Muscle of leg (tissue), 11 donors: Measurements from ENCODE around the gene PDE2A. TPM values are rescaled to one million over a fixed set of nuclear protein-coding genes. Genes with fewer than 3 reads are reported as not detected.
A peak's percentile ranks its signal among the peaks of the same experiment; 100 is the strongest.
"Not testable (repeated sequence)": the region's sequence is repeated elsewhere in the genome, so short reads cannot be mapped to it uniquely, and the experiment has no call there.

Experiments used
- DNase-seq: peaks from one replicate; pipeline ENCODE4 v3.0.0; 2013
- H3K27ac ChIP-seq: one replicate; pipeline ENCODE4 v1.5.1; 2013; ENCODE audit warnings: mild to moderate bottlenecking, low read length, control low read depth
- H3K27me3 ChIP-seq: one replicate; pipeline ENCODE4 v1.6.1; 2013; ENCODE audit warnings: low read length; ENCODE audit not compliant: control insufficient read depth, insufficient read depth
- H3K36me3 ChIP-seq: one replicate; pipeline ENCODE4 v1.6.1; 2013; ENCODE audit warnings: low read length; ENCODE audit not compliant: control insufficient read depth, insufficient read depth
- H3K4me1 ChIP-seq: one replicate; pipeline ENCODE4 v1.6.1; 2013; ENCODE audit warnings: low read length; ENCODE audit not compliant: control insufficient read depth, insufficient read depth
- H3K4me3 ChIP-seq: one replicate; pipeline ENCODE4 v1.5.1; 2013; ENCODE audit warnings: low read length, control low read depth
- H3K9me3 ChIP-seq: replicated peaks from 2 replicates; pipeline ENCODE4 v1.6.1; 2013; ENCODE audit warnings: low read depth, low read length; ENCODE audit not compliant: control insufficient read depth
- WGBS: methylation state at CpG from one replicate; pipeline ENCODE4 v1.1.5; 2013; ENCODE audit warnings: missing lambda C conversion rate; ENCODE audit not compliant: insufficient coverage; 5-methylcytosine and 5-hydroxymethylcytosine counted together
- polyA plus RNA-seq, 8 donors: library from polyadenylated mRNA; unstranded; fragments of 120-200 nt; gene quantifications; one replicate each; pipeline versions ENCODE4 v1.2.1 to v1.2.3, GENCODE V29; 2013; ENCODE audit warnings: inconsistent platforms in 1 of 8, low replicate concordance in 1 of 8; ENCODE audit not compliant: insufficient read length in 8 of 8, insufficient read depth in 1 of 8
- total RNA-seq: library from RNA; stranded (reverse); fragments of 120-200 nt; gene quantifications from one replicate; pipeline ENCODE4 v1.2.4, GENCODE V29; 2013

The PDE2A gene
- total and polyA plus RNA-seq, 9 donors, result 10.7 to 18.2 (median 14.8) TPM

GRCh38 chr11:72556433-72556832 is 117.8 kb downstream of the PDE2A start:
- Histone ChIP-seq H3K4me3 (no peak overlapping the region), H3K36me3 (no peaks in the 10 kb centered on the region), H3K27me3 (no peaks in the 10 kb centered on the region), H3K9me3 (no peaks in the 10 kb centered on the region), H3K4me1 (peaks cover 14% of the 10 kb centered on the region), H3K27ac (no peak overlapping the region)
- no peak for DNase-seq
- 46% methylated on average over 4 of the region's 5 CpGs for WGBS

- H3K4me1 ChIP-seq, result peaks cover 20% of the 10 kb centered on the region
- not testable (repeated sequence) for H3K27ac ChIP-seq, H3K4me3 ChIP-seq, H3K36me3 ChIP-seq, DNase-seq, H3K9me3 ChIP-seq, H3K27me3 ChIP-seq
- WGBS, result 88% methylated on average over 1 of the region's 3 CpGs
Observed at GRCh38 chr11:72555014-72555522, 119.2 kb downstream of the PDE2A start.

GRCh38 chr11:72553706-72554105 is 120.5 kb downstream of the PDE2A start:
- Histone ChIP-seq H3K27ac (no peak overlapping the region), H3K4me1 (peaks cover 20% of the 10 kb centered on the region), H3K9me3 (no peaks in the 10 kb centered on the region), H3K4me3 (no peak overlapping the region), H3K27me3 (no peaks in the 10 kb centered on the region), H3K36me3 (no peaks in the 10 kb centered on the region)
- DNase-seq, result no peak
- WGBS, result 74% methylated on average over 3 of the region's 3 CpGs

GRCh38 chr11:72552399-72552910 is 121.8 kb downstream of the PDE2A start:
- no peak overlapping the region for H3K4me3 ChIP-seq
- 57% methylated on average over 1 of the region's 3 CpGs for WGBS
- peak overlapping the region; percentile 43 for H3K27ac ChIP-seq
- peaks cover 29% of the 10 kb centered on the region for H3K4me1 ChIP-seq
- peak; percentile 40 for DNase-seq
- no peaks in the 10 kb centered on the region for H3K27me3 ChIP-seq
- no peaks in the 10 kb centered on the region for H3K36me3 ChIP-seq
- H3K9me3 ChIP-seq, result no peaks in the 10 kb centered on the region

GRCh38 chr11:72551571-72551970 is 122.7 kb downstream of the PDE2A start:
- 88% methylated on average over 3 of the region's 5 CpGs for WGBS
- Histone ChIP-seq H3K36me3 (no peaks in the 10 kb centered on the region), H3K4me3 (no peak overlapping the region), H3K27ac (no peak overlapping the region), H3K4me1 (peaks cover 33% of the 10 kb centered on the region), H3K9me3 (no peaks in the 10 kb centered on the region), H3K27me3 (no peaks in the 10 kb centered on the region)
- no peak for DNase-seq

GRCh38 chr11:72548463-72548862 is 125.8 kb downstream of the PDE2A start:
- no peaks in the 10 kb centered on the region for H3K36me3 ChIP-seq
- DNase-seq, result peak; percentile 73
- 59% methylated on average over 2 of the region's 6 CpGs for WGBS
- no peak overlapping the region for H3K4me3 ChIP-seq
- no peaks in the 10 kb centered on the region for H3K9me3 ChIP-seq
- H3K27me3 ChIP-seq, result no peaks in the 10 kb centered on the region
- peaks cover 34% of the 10 kb centered on the region for H3K4me1 ChIP-seq
- H3K27ac ChIP-seq, result peak overlapping the region; percentile 63

GRCh38 chr11:72546866-72547265 is 127.4 kb downstream of the PDE2A start:
- Histone ChIP-seq H3K9me3 (no peaks in the 10 kb centered on the region), H3K27me3 (no peaks in the 10 kb centered on the region), H3K36me3 (no peaks in the 10 kb centered on the region), H3K4me3 (no peak overlapping the region), H3K27ac (no peak overlapping the region), H3K4me1 (peaks cover 23% of the 10 kb centered on the region)
- DNase-seq, result no peak
- WGBS, result 60% methylated on average over 1 of the region's 9 CpGs

GRCh38 chr11:72544589-72544988 is 129.6 kb downstream of the PDE2A start:
- Histone ChIP-seq H3K36me3 (no peaks in the 10 kb centered on the region), H3K27ac (no peak overlapping the region), H3K4me3 (no peak overlapping the region), H3K27me3 (no peaks in the 10 kb centered on the region), H3K4me1 (peaks cover 21% of the 10 kb centered on the region), H3K9me3 (no peaks in the 10 kb centered on the region)
- no CpG with 5 or more reads among the region's 4 CpGs for WGBS
- DNase-seq, result no peak

- H3K4me3 ChIP-seq, result no peak overlapping the region
- H3K27ac ChIP-seq, result no peak overlapping the region
- H3K4me1 ChIP-seq, result peaks cover 21% of the 10 kb centered on the region
- H3K27me3 ChIP-seq, result no peaks in the 10 kb centered on the region
- H3K9me3 ChIP-seq, result no peaks in the 10 kb centered on the region
- H3K36me3 ChIP-seq, result no peaks in the 10 kb centered on the region
- no peak for DNase-seq
- WGBS, result 100% methylated on average over 1 of the region's 6 CpGs
Observed at GRCh38 chr11:72543849-72544542, 130.2 kb downstream of the PDE2A start.

GRCh38 chr11:72541257-72541974 is 132.8 kb downstream of the PDE2A start:
- Histone ChIP-seq H3K4me1 (peaks cover 5% of the 10 kb centered on the region), H3K36me3 (no peaks in the 10 kb centered on the region), H3K27ac (no peak overlapping the region), H3K4me3 (no peak overlapping the region), H3K9me3 (no peaks in the 10 kb centered on the region), H3K27me3 (peaks cover 5% of the 10 kb centered on the region)
- WGBS, result 88% methylated on average over 4 of the region's 4 CpGs
- DNase-seq, result no peak
